Lower leg skin (tissue), 4 donors: Measurements from ENCODE around the gene HERC2. TPM values are rescaled to one million over a fixed set of nuclear protein-coding genes. Genes with fewer than 3 reads are reported as not detected.
"Not testable (repeated sequence)": the region's sequence is repeated elsewhere in the genome, so short reads cannot be mapped to it uniquely, and the experiment has no call there.

Source experiments
- DNase-seq, 2 donors: peaks; one replicate each; pipeline ENCODE4 v3.0.0-alpha.2; 2019; ENCODE audit warnings: low spot score in 2 of 2
- H3K4me3 ChIP-seq: fragments of 200-600 bp; sonication (generic); 2 replicates; pipeline ENCODE4 v1.5.1; 2017; ENCODE audit warnings: mild to moderate bottlenecking, low read depth; ENCODE audit not compliant: poor library complexity, severe bottlenecking
- POLR2A ChIP-seq, 2 donors: fragments of 450-650 bp; IDR thresholded peaks; one replicate each; pipeline ENCODE4 v1.6.1; 2016 to 2017; ENCODE audit warnings: antibody characterized with exemption in 2 of 2, mild to moderate bottlenecking in 1 of 2, moderate library complexity in 1 of 2
- WGBS, 2 donors: methylation state at CpG; one replicate each; pipeline ENCODE4 v1.1.5; 2018; 5-methylcytosine and 5-hydroxymethylcytosine counted together
- intact Hi-C: fragments of 100-400 bp; cut with DNase I; formaldehyde crosslinking; loops from one replicate; pipeline ENCODE4 v1.15.0; 2023; ENCODE audit warnings: low total_unique reads
- total RNA-seq, 4 donors: library from RNA; depleted of rRNA; stranded (reverse); fragments of >200 nt; gene quantifications; one replicate each; pipeline ENCODE4 v1.1.0, GENCODE V29; 2016
- TF ChIP-seq, protein P1 (sequence below), 3 donors: fragments of 450-650 bp; IDR thresholded peaks; one replicate each; pipeline ENCODE4 v1.5.1; 2016; ENCODE audit warnings: antibody characterized with exemption in 3 of 3, mild to moderate bottlenecking in 3 of 3, moderate library complexity in 2 of 3

Gene HERC2
- total RNA-seq, 4 donors from 2014 or later: 33.3 to 57.0 (median 48.4) TPM

DNA sequence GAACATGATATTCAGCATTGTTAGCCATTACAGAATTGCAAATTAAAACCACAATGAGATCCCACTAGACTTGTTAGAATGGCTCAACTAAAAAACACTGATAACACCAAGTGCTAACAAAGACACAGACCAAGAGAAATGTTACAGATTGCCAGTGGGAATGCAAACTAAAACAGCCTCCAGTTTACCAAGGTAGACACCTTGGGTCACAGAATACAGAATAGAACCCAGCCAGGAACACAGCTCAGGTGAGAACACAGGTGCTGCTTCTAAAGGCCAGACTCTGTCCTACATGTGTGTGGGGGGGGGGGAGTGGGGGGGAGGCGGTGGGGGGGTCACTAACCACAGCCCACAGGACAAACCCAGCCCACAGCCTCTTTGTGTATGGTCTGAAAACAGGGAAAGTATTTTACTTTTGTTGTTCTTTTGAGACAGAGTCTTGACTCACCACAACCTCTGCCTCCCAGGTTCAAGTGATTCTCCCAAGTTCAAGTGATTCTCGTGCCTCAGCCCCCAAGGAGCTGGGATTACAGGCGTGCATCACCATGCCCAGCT, 26.9 kb downstream of the HERC2 start:
- H3K4me3 ChIP-seq, intact Hi-C loops, DNase-seq: not testable (repeated sequence)
- 86 to 89% methylated on average over 3 of the region's 3 CpGs for WGBS, 2 donors

DNA sequence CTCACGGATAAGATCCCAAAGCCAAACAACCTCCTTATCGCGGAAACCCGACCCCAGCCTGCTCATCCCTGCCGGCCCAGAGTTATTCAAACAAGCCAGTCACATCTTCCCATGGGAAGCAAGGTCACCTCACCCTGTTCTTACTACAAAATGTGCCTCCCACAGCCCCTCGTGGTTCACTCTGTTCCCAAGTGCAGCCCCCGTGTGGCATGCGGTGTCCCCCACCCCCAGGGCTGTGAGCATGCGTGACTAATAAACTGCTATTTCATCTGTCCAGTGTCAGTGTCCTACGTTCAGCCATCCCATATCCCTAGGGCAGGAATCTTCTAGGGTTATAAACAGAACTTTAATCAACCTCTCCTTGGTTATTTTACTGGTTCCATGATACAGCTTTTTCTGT, 27.4 kb downstream of the HERC2 start:
- WGBS, 2 donors: 78 to 86% methylated on average over 9 to 10 of the region's 10 CpGs
- intact Hi-C loops, DNase-seq, H3K4me3 ChIP-seq: not testable (repeated sequence)

DNA sequence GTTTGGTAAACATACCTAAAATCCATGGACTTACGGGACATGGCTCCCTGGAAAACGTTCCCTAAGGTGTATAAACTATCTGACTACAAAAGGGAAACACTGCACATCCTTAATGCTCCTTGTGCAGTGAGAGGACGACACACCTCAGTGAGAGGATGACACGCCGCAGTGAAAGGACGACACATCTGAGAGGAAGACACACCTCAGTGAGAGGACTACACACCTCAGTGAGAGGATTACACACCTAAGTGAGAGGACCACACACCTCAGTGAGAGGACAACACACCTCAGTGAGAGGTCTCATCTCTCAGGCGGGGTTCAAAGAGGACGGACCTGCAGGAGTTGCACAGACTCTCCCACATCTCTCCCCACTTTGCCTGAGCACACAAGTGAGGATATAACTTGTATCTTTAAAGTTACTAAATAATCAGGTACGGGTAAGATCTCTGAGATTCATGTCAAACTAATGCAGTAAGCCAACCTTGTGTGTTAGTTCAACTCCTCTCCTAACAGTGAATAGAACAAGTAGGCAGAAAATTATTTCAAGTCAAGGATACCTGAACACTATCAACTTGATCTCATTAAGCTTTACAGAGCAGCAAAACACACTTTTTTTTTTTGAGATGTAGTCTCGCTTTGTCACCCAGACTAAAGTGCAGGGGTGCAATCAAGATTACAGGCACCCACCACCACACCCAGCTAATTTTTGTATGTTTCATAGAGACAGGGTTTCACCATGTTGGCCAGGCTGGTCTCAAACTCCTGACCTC, 32.1 kb downstream of the HERC2 start:
- WGBS, 2 donors: 94 to 97% methylated on average over 10 of the region's 10 CpGs
- no peak for DNase-seq
- intact Hi-C loops: no loop called here
- no peak for TF ChIP-seq POLR2A (IDR thresholded peaks at IDR 0.05)
- TF ChIP-seq, protein P1, sequence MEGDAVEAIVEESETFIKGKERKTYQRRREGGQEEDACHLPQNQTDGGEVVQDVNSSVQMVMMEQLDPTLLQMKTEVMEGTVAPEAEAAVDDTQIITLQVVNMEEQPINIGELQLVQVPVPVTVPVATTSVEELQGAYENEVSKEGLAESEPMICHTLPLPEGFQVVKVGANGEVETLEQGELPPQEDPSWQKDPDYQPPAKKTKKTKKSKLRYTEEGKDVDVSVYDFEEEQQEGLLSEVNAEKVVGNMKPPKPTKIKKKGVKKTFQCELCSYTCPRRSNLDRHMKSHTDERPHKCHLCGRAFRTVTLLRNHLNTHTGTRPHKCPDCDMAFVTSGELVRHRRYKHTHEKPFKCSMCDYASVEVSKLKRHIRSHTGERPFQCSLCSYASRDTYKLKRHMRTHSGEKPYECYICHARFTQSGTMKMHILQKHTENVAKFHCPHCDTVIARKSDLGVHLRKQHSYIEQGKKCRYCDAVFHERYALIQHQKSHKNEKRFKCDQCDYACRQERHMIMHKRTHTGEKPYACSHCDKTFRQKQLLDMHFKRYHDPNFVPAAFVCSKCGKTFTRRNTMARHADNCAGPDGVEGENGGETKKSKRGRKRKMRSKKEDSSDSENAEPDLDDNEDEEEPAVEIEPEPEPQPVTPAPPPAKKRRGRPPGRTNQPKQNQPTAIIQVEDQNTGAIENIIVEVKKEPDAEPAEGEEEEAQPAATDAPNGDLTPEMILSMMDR (IDR thresholded peaks at IDR 0.05): no peak
- no peak overlapping the region for H3K4me3 ChIP-seq

DNA sequence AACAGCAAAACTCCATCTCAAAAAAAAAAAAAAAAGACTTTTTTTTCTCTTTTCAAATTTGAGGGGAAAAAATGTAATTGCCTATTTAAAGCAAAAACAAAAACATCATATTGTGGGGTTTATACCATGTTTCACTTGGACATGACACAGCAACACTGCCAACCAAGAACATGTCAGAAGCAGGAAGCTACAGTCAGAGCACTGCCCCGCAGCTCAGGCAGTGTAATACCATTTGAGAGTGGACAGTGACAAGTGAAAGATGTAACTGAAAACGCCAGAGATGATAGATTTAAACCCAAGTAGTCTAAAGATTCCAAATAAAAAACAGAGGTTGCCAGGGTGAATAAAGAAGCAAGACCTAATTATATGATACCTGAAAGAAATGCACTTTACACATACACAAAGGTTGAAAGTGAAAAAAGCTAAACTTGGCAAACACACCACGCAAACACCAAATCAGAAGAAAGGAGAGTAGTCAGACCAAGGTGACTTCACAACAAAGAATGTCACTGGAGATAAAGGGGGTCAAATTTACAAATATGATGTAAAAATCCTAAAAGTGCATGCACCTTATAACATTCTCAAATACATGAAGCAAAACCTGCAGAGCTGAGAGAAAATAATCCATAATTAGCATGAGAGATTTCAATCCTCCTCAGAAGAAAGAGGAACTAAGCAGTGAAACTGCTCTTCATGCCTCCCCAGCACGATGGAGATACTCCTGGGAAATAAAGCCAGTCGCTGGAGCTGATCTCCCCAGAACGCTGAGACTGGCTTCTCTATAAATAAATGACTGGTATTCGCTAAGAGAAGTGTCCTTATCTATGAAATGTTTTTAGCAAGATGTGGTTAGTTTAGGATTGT, 32.9 kb downstream of the HERC2 start:
- H3K4me3 ChIP-seq, DNase-seq, intact Hi-C loops: not testable (repeated sequence)
- WGBS, 2 donors: 81 to 84% methylated on average over 6 to 7 of the region's 7 CpGs

DNA sequence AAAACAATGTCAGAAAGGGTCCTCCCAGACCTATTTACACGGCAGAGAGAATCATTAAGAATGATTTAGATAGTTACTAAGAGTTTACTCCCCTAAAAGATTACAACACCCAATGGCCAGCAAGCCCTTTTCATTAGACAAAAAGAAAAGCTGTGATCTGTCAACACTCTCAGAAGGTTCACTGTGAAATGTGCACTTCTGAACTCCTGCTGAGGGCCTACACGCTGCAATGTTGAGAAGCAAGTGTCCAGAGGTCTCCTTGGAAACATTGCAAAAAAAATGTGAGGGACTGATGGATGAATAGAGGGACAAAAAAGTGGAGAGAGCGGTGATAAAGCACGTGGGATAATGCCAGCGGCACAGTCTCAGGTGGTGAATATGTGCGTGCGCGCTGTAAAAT, 35.3 kb downstream of the HERC2 start:
- DNase-seq, intact Hi-C loops, H3K4me3 ChIP-seq: not testable (repeated sequence)
- 82 to 83% methylated on average over 8 of the region's 8 CpGs for WGBS, 2 donors

DNA sequence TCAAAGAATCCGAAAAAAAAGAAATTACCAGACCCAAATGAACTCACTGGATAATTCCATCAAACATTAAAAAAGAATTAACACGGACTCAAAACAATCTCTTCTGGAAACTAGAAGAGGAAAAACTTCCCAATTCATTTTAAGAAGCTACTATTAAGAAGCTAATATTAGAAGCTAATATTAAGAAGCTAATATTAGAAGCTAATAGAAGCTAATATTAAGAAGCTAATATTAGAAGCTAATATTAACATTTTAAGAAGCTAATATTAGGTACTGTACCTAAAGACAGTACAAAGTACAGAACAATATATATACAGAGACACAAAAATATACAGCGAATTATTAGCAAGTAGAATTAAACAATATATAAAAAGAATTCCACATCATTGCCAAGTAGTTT, 35.9 kb downstream of the HERC2 start:
- intact Hi-C loops: no loop called here
- WGBS, 2 donors: 91 to 92% methylated on average over 3 of the region's 3 CpGs
- no peak overlapping the region for H3K4me3 ChIP-seq
- no peak for DNase-seq
- no peak for TF ChIP-seq POLR2A (IDR thresholded peaks at IDR 0.05)
- TF ChIP-seq, protein P1 (IDR thresholded peaks at IDR 0.05): no peak

DNA sequence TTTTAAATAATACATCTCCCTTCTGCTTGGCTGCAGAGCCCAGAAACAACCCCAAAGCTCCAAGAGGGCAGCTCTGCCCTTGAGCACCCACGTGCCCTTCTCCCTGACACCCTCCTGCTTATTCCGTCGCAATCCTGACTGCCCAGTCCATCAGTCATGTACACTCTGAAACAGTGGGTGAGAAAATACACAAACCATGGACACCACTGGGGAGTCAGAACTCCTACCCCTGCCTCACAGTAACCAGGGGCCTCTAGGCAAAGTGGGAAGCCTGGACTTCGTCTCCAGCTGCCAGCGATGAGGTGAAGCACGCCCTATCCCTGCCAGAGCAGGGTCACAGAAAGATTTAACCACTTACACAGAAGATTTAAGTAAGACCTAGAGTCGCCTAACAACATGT, 40.1 kb downstream of the HERC2 start:
- intact Hi-C loops: no loop called here
- WGBS, 2 donors: 96% methylated on average over 7 of the region's 7 CpGs
- TF ChIP-seq POLR2A (IDR thresholded peaks at IDR 0.05): no peak
- TF ChIP-seq, protein P1 (IDR thresholded peaks at IDR 0.05): no peak
- no peak overlapping the region for H3K4me3 ChIP-seq
- no peak for DNase-seq
